ENCODE data around the gene MACF1. TPM values are rescaled to one million over a fixed set of nuclear protein-coding genes. Genes with fewer than 3 reads are reported as not detected.
"Not testable (repeated sequence)": the region's sequence is repeated elsewhere in the genome, so short reads cannot be mapped to it uniquely, and the experiment has no call there.

The MACF1 gene
- total RNA-seq, 2 experiments from 2014 or later = 328 to 344 TPM

DNA sequence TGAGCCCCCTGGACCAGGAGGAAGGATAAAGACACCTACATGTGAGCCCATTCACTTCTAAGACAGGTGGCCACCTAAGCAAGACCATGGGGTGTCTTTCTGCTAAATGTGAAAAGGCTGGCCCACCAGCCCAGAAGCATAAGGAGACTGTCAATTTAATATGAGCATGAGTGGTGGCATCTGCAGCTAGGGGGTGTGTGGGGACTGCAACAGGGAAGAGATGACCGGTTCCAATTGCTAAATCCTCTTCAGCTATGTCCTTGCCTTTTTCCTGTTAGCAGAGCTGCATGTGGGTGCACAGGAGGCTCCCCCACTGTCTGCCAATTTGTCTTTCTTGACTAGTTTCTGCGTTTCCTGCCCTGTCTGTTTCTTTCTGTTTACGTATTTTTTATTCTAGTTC lies 264.7 kb downstream of the MACF1 start:
- Mint-ChIP-seq H3K4me1 (peaks cover 5% of the 10 kb centered on the region), H3K4me3 (no peak overlapping the region), H3K27ac (no peak overlapping the region), H3K36me3 (peaks cover 24% of the 10 kb centered on the region), H3K9me3 (no peaks in the 10 kb centered on the region), H3K27me3 (no peaks in the 10 kb centered on the region)
- no peak for DNase-seq
- POLR2A ChIA-PET = no interaction called here
- no peak for ATAC-seq (ENCODE audit: low read depth)

- ATAC-seq (ENCODE audit: low read depth) = no peak
- no peak overlapping the region for H3K27ac Mint-ChIP-seq
- H3K36me3 Mint-ChIP-seq = peaks cover 26% of the 10 kb centered on the region
- H3K27me3 Mint-ChIP-seq = no peaks in the 10 kb centered on the region
- no peaks in the 10 kb centered on the region for H3K9me3 Mint-ChIP-seq
- DNase-seq = no peak
- peaks cover 4% of the 10 kb centered on the region for H3K4me1 Mint-ChIP-seq
- no peak overlapping the region for H3K4me3 Mint-ChIP-seq
- POLR2A ChIA-PET = no interaction called here
These were observed 265.5 kb downstream of the MACF1 start for GRCh38 chr1:39470040-39470439.

- peaks cover 1% of the 10 kb centered on the region for H3K4me1 Mint-ChIP-seq
- H3K27me3 Mint-ChIP-seq = no peaks in the 10 kb centered on the region
- peaks cover 22% of the 10 kb centered on the region for H3K36me3 Mint-ChIP-seq
- ATAC-seq (ENCODE audit: low read depth) = no peak
- H3K4me3 Mint-ChIP-seq = no peak overlapping the region
- DNase-seq = no peak
- H3K27ac Mint-ChIP-seq = no peak overlapping the region
- POLR2A ChIA-PET = no interaction called here
- no peaks in the 10 kb centered on the region for H3K9me3 Mint-ChIP-seq
These were observed 268.3 kb downstream of the MACF1 start for GRCh38 chr1:39472826-39473225.

- H3K4me1 Mint-ChIP-seq = peaks cover 1% of the 10 kb centered on the region
- ATAC-seq (ENCODE audit: low read depth) (no peak), DNase-seq (no peak)
- peaks cover 22% of the 10 kb centered on the region for H3K36me3 Mint-ChIP-seq
- H3K27me3 Mint-ChIP-seq = no peaks in the 10 kb centered on the region
- no peak overlapping the region for H3K27ac Mint-ChIP-seq
- no peak overlapping the region for H3K4me3 Mint-ChIP-seq
- POLR2A ChIA-PET = no interaction called here
- no peaks in the 10 kb centered on the region for H3K9me3 Mint-ChIP-seq
These were observed 268.8 kb downstream of the MACF1 start for GRCh38 chr1:39473324-39473723.

GRCh38 chr1:39474810-39475209 lies 270.3 kb downstream of the MACF1 start:
- ATAC-seq (ENCODE audit: low read depth) (no peak), DNase-seq (no peak)
- Mint-ChIP-seq H3K4me3 (no peak overlapping the region), H3K9me3 (no peaks in the 10 kb centered on the region), H3K27me3 (no peaks in the 10 kb centered on the region), H3K36me3 (peaks cover 17% of the 10 kb centered on the region), H3K27ac (no peak overlapping the region), H3K4me1 (peaks cover 1% of the 10 kb centered on the region)
- POLR2A ChIA-PET = no interaction called here

- H3K9me3 Mint-ChIP-seq; DNase-seq; ATAC-seq (ENCODE audit: low read depth); H3K4me3 Mint-ChIP-seq; H3K4me1 Mint-ChIP-seq; H3K27me3 Mint-ChIP-seq; POLR2A ChIA-PET: not testable (repeated sequence)
- Mint-ChIP-seq H3K36me3 (peaks cover 18% of the 10 kb centered on the region), H3K27ac (peak overlapping the region; percentile 31)
These were observed 271.1 kb downstream of the MACF1 start for GRCh38 chr1:39475551-39475950.

DNA sequence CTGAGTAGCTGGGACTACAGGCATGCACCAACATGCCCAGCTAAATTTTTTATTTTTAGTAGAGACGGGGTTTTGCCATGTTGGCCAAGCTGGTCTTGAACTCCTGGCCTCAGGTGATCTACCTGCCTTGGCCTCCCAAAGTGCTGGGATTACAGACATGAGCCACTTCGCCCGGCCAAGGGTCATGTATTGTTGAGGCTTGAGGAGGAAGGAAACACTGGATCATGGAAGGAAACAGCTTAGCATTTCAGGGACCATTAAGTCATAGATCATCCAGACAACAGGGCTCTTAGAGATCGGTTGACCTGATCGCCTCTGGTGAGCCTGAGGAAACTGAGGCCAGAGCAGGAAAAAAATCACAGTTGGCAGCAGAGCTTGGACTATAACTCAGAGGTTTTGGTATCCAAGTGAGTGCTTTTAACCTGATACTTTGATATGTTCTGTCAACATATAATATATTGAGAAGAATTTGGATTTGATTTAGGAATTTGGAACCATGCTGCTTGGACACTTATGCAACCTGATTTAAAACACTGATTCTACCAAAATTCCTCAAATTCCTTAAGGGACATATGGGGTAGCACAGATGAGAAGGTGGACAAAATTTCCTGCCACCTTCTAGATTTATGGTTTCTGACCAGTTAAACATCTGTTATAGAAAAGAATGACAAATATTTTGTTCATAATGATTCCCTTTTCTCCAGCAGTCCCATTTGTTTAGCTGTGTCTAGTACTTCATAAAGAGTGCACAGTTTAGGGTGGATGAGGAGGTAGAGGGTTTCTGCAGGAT lies 273.8 kb downstream of the MACF1 start:
- ATAC-seq (ENCODE audit: low read depth) (no peak), DNase-seq (no peak)
- Mint-ChIP-seq H3K27ac (no peak overlapping the region), H3K27me3 (no peaks in the 10 kb centered on the region), H3K4me3 (no peak overlapping the region), H3K9me3 (no peaks in the 10 kb centered on the region), H3K36me3 (peaks cover 23% of the 10 kb centered on the region), H3K4me1 (peaks cover 1% of the 10 kb centered on the region)
- POLR2A ChIA-PET = no interaction called here

DNA sequence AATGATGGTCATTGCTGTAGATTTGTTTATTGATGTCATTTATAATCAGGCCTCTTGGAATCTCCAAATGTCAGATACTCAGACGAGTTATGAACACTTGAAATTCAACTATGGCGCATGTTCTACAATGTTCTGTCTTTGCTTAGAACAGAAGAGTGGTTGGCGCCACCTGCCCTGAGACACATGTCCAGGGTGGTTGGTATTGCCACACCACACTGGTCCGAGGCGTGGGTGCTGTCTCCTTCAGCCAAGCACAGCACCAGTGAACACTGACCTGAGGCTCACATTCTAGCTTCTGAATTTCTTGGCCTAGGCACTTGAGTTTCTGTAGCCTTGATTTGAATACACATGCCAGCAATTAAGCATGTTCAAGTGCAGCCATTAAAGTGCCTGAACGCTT lies 276.8 kb downstream of the MACF1 start:
- Mint-ChIP-seq H3K4me3 (no peak overlapping the region), H3K4me1 (peaks cover 1% of the 10 kb centered on the region), H3K9me3 (no peaks in the 10 kb centered on the region), H3K27me3 (no peaks in the 10 kb centered on the region), H3K27ac (no peak overlapping the region), H3K36me3 (peaks cover 19% of the 10 kb centered on the region)
- POLR2A ChIA-PET = no interaction called here
- ATAC-seq (ENCODE audit: low read depth) (no peak), DNase-seq (no peak)

- Mint-ChIP-seq H3K4me3 (no peak overlapping the region), H3K36me3 (peaks cover 19% of the 10 kb centered on the region), H3K27me3 (no peaks in the 10 kb centered on the region), H3K4me1 (no peaks in the 10 kb centered on the region), H3K9me3 (no peaks in the 10 kb centered on the region), H3K27ac (no peak overlapping the region)
- ATAC-seq (ENCODE audit: low read depth) = no peak
- POLR2A ChIA-PET = no interaction called here
- no peak for DNase-seq
These were observed 278.8 kb downstream of the MACF1 start for GRCh38 chr1:39483276-39483675.

- H3K27me3 Mint-ChIP-seq = no peaks in the 10 kb centered on the region
- DNase-seq (no peak), ATAC-seq (ENCODE audit: low read depth) (no peak)
- no peaks in the 10 kb centered on the region for H3K9me3 Mint-ChIP-seq
- no peaks in the 10 kb centered on the region for H3K4me1 Mint-ChIP-seq
- POLR2A ChIA-PET = no interaction called here
- H3K4me3 Mint-ChIP-seq = no peak overlapping the region
- H3K27ac Mint-ChIP-seq = no peak overlapping the region
- peaks cover 20% of the 10 kb centered on the region for H3K36me3 Mint-ChIP-seq
These were observed 280.1 kb downstream of the MACF1 start for GRCh38 chr1:39484564-39484963.

DNA sequence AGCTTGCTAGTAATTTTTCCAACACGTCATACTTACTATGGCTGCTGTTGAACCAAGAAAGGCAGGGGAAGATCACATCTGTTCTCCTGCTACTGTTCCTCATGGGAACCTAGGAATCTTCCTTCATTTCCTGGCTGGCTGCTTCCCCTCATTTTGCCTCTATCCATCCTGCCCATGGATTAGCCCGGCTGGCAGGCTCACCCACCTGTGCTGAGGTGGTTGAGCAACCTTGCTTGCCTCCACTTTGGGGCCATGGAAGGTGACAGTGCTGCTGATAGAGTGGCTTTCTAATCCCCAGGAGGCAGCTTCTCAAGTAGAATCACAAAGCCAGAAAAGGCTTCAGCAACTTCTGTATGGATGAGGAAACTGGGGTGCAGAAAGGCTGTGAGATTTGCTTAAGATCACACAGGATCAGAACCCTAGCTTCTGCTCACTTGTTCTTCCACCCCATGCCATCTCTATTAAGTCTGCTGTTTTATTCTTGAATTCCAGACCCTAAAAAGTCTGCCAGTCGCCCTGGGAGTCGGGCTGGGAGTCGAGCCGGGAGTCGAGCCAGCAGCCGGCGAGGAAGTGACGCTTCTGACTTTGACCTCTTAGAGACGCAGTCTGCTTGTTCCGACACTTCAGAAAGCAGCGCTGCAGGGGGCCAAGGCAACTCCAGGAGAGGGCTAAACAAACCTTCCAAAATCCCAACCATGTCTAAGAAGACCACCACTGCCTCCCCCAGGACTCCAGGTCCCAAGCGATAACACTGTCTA lies 280.7 kb downstream of the MACF1 start:
- H3K27me3 Mint-ChIP-seq = peaks cover under 1% of the 10 kb centered on the region
- no peak for DNase-seq
- no peak overlapping the region for H3K4me3 Mint-ChIP-seq
- H3K9me3 Mint-ChIP-seq = no peaks in the 10 kb centered on the region
- ATAC-seq (ENCODE audit: low read depth) = no peak
- no peaks in the 10 kb centered on the region for H3K4me1 Mint-ChIP-seq
- H3K27ac Mint-ChIP-seq = no peak overlapping the region
- peaks cover 18% of the 10 kb centered on the region for H3K36me3 Mint-ChIP-seq
- POLR2A ChIA-PET = no interaction called here

DNA sequence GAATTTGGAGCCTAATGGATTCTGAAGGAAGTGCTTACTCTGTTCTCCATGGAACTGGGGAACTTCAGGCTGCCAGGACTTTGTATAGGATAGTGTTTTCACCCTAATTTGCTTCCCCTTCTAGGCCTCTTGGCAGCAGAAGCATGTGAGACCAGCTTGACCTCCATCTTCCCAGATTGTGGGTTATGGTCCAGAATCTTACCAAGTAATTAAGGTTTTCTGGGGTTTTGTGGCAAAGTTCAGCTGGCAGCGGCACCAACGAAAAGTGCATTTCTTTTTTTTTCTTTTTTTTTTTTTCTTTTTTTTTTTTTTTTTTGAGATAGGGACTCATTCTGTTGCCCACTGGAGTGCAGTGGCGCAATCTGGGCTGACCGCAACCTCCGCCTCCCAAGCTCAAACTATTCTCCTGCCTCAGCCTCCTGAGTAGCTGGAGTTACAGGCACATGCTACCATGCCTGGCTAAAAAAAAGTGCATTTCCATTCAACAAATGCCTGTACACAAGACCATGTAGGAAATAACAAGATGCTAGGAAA lies 283.6 kb downstream of the MACF1 start:
- Mint-ChIP-seq H3K4me1 (peaks cover 4% of the 10 kb centered on the region), H3K9me3 (no peaks in the 10 kb centered on the region), H3K4me3 (no peak overlapping the region), H3K27ac (no peak overlapping the region), H3K27me3 (peaks cover 16% of the 10 kb centered on the region), H3K36me3 (peaks cover 10% of the 10 kb centered on the region)
- DNase-seq = no peak
- POLR2A ChIA-PET = no interaction called here
- ATAC-seq (ENCODE audit: low read depth) = no peak

DNA sequence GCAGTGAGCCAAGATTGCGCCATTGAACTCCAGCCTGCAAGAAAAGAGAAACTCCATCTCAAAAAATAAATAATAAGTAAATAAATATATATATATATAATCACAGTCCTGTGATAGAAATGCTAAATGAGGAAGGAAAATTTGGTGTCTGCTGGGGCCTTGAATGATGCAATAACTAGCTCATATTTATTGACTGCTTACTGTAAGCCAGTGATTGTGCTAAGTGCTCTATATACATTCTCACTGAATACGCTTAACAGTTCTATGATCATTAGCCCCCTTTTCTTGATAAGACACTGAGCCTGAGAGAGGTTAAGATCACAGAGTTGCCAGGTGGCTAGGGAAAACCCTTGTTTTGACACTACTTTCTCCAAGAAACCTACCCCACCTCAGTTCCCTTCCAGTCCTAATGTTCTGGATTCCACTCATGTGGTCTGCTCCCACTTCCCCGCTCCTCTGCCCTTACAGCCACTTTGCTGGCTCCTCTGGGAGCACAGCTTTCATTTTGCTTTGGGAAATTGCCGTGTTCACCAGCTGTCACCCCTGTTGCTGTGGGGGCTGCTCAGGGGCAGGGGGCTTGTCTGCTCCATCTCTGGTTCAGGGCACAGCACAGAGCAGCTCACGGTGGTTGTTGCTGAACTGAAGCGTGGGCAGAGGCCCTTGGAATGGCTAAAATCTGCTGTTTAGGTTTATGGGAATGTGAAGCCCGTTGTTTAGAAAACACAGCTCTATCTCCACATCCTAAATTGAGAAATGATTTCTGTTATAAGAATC lies 284.5 kb downstream of the MACF1 start:
- ATAC-seq (ENCODE audit: low read depth) (no peak), DNase-seq (no peak)
- Mint-ChIP-seq H3K4me1 (peaks cover 4% of the 10 kb centered on the region), H3K4me3 (no peak overlapping the region), H3K27ac (no peak overlapping the region), H3K9me3 (no peaks in the 10 kb centered on the region), H3K36me3 (peaks cover 6% of the 10 kb centered on the region), H3K27me3 (peaks cover 22% of the 10 kb centered on the region)
- POLR2A ChIA-PET = no interaction called here
